Activated CD8-positive, alpha-beta T cell treated with anti-CD3 and anti-CD28 coated beads, Interleukin-2, amount 10 ng/mL, durations not matched to agents 7 days and 5 days (primary cell): ENCODE results near the gene HDAC4. TPM values are rescaled to one million over a fixed set of nuclear protein-coding genes. Genes with fewer than 3 reads are reported as not detected.

ENCODE experiments used
- ATAC-seq: fragments of 150-1000 bp; cut with Tn5 transposase; one replicate; pipeline ENCODE4 v1.10.0; 2021; ENCODE audit warnings: moderate library complexity
- CTCF ChIA-PET: fragments of 350-600 bp; sonication (Branson Sonifier 250); formaldehyde crosslinking; loops from one replicate; lab custom pipeline; 2021; ENCODE audit warnings: antibody characterized with exemption; lab: Charles Lee
- POLR2A ChIA-PET: fragments of 350-600 bp; sonication (Branson Sonifier 250); formaldehyde crosslinking; loops from one replicate; lab custom pipeline; 2021; ENCODE audit warnings: antibody characterized with exemption; lab: Charles Lee
- DNase-seq: peaks from one replicate; pipeline ENCODE4 v3.0.0-alpha.2; 2020
- H3K27ac Mint-ChIP-seq: one replicate; pipeline ENCODE4 v1.8.0; 2021; ENCODE audit warnings: mild to moderate bottlenecking, mixed read lengths
- H3K27me3 Mint-ChIP-seq: one replicate; pipeline ENCODE4 v1.8.0; 2021; ENCODE audit warnings: low read depth, mixed read lengths
- H3K36me3 Mint-ChIP-seq: one replicate; pipeline ENCODE4 v1.8.0; 2021; ENCODE audit warnings: low read depth, mixed read lengths
- H3K4me1 Mint-ChIP-seq: one replicate; pipeline ENCODE4 v1.8.0; 2021; ENCODE audit warnings: low read depth, mixed read lengths
- H3K4me3 Mint-ChIP-seq: one replicate; pipeline ENCODE4 v1.8.0; 2021; ENCODE audit warnings: mild to moderate bottlenecking, mixed read lengths
- H3K9me3 Mint-ChIP-seq: one replicate; pipeline ENCODE4 v1.8.0; 2022; ENCODE audit warnings: mixed read lengths; ENCODE audit not compliant: insufficient read depth
- total RNA-seq, 2 experiments: library from RNA; stranded (reverse); gene quantifications; one replicate each; pipeline ENCODE4 v1.2.3, GENCODE V29; 2021

The HDAC4 gene
- total RNA-seq, 2 experiments from 2014 or later: 50.7 to 58.8 TPM

GRCh38 chr2:239313776-239314175, 87.0 kb downstream of the HDAC4 start:
- POLR2A ChIA-PET: no interaction called here
- H3K4me3 Mint-ChIP-seq: no peak overlapping the region
- CTCF ChIA-PET: interaction anchor here (1.2 kb wide), 1 partner anchor 9 kb away, joined by 3 read pairs; no protein-coding TSS in a partner anchor
- DNase-seq (no peak), ATAC-seq (no peak)
- H3K4me1 Mint-ChIP-seq: peaks cover 31% of the 10 kb centered on the region
- H3K27ac Mint-ChIP-seq: no peak overlapping the region
- H3K9me3 Mint-ChIP-seq: no peaks in the 10 kb centered on the region
- H3K36me3 Mint-ChIP-seq: peaks cover 17% of the 10 kb centered on the region
- H3K27me3 Mint-ChIP-seq: no peaks in the 10 kb centered on the region

DNA sequence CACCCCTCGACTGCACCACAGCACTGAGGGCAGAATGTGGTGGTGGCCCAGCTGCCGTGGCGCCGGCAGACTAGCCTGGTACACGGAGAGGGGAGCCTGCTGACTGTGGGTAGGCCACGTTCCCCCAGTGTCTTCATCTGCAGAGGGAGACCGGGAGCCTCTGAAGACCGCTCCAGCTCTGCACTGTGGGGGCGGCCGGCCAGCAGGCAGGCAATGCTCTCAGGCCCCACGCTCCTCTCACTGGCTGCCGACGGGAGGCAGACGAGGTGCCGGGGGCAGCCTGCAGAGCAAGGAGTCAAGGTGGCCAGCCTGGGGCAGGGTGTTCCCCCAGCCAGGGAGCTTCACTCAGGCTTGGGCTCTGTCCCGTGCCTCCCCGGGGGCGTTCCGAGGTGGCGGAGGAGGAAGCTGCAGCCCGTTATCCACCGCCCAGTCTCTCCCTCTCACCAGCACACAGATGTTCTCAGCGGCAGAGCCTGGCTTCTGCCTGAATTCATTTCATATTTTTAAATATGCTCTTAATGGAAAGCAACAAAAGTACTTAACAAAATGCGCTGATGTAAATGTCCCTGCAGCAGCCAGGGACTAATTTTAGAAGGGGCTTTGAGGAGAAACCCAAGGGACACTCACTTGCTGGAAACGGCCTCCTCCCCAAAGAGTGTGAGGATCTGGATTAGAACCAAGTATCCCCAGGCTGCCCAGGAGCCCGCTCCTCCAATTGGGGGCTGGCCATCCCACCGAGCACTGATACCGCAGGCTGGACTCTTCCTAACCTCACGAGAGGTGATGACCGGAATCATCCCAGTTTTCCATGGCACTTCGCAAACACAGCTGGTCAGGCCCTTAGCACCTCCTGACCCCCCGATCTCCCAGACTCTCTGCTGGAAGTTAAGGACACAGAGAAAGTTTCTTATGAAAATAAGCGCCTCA, 87.8 kb downstream of the HDAC4 start:
- Mint-ChIP-seq H3K27ac (no peak overlapping the region), H3K4me3 (no peak overlapping the region), H3K4me1 (peaks cover 25% of the 10 kb centered on the region), H3K36me3 (peaks cover 12% of the 10 kb centered on the region), H3K27me3 (no peaks in the 10 kb centered on the region), H3K9me3 (no peaks in the 10 kb centered on the region)
- ATAC-seq: no peak
- CTCF ChIA-PET: no interaction called here
- POLR2A ChIA-PET: interaction anchor here (1.6 kb wide), 1 partner anchor 88 kb away, joined by 3 read pairs; the partner anchor contains the start of gene HDAC4
- DNase-seq: no peak

- ChIA-PET CTCF (no interaction called here), POLR2A (interaction anchor here (1.6 kb wide), 1 partner anchor 89 kb away, joined by 3 read pairs; the partner anchor contains the start of gene HDAC4)
- Mint-ChIP-seq H3K4me3 (no peak overlapping the region), H3K36me3 (peaks cover 11% of the 10 kb centered on the region), H3K9me3 (no peaks in the 10 kb centered on the region), H3K27me3 (no peaks in the 10 kb centered on the region), H3K4me1 (peaks cover 18% of the 10 kb centered on the region), H3K27ac (no peak overlapping the region)
- DNase-seq (no peak), ATAC-seq (no peak)
Observed at GRCh38 chr2:239312081-239312511, 88.7 kb downstream of the HDAC4 start.

- no peak overlapping the region for H3K4me3 Mint-ChIP-seq
- no peak overlapping the region for H3K27ac Mint-ChIP-seq
- no peak for ATAC-seq
- H3K27me3 Mint-ChIP-seq: no peaks in the 10 kb centered on the region
- ChIA-PET POLR2A (interaction anchor here (1.6 kb wide), 1 partner anchor 90 kb away, joined by 3 read pairs; the partner anchor contains the start of gene HDAC4), CTCF (no interaction called here)
- no peak for DNase-seq
- H3K36me3 Mint-ChIP-seq: peaks cover 7% of the 10 kb centered on the region
- peaks cover 11% of the 10 kb centered on the region for H3K4me1 Mint-ChIP-seq
- H3K9me3 Mint-ChIP-seq: no peaks in the 10 kb centered on the region
Observed at GRCh38 chr2:239311132-239312040, 89.4 kb downstream of the HDAC4 start.

DNA sequence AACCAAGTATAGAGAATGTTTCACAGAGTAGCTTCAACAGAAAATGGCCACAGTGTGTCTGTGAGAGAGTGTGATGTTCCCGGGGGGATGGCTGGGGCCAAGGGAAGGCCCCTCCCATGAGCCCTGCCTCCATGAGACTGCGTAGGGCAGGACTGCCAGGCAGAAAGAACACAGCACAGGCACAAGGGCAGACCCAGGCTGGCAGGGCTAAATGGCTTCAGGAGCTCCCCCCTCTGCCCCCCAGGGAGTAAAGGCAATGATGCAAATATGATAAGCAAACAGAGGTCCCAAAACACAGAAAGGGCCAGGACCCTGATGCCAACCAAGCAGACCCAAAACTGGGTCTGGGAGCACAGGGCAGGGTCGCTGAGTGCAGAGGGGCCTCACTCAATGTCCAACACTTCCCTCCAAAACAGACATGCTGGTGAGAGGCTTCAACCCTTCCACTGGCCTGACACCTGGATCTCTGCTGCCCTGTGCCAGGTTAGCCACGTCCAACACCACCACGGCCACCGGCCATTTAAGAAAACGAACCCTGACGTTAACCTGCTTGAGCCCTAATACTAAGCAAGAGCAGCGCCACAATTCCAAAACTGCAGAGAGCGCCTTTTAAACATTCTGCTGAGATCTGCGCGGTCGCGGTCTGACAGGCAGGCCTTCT, 90.3 kb downstream of the HDAC4 start:
- Mint-ChIP-seq H3K9me3 (no peaks in the 10 kb centered on the region), H3K4me3 (no peak overlapping the region), H3K27me3 (no peaks in the 10 kb centered on the region), H3K36me3 (peaks cover 7% of the 10 kb centered on the region), H3K4me1 (peaks cover 9% of the 10 kb centered on the region), H3K27ac (no peak overlapping the region)
- CTCF ChIA-PET: no interaction called here
- no peak for ATAC-seq
- no peak for DNase-seq
- POLR2A ChIA-PET: interaction anchor here (1.0 kb wide), 1 partner anchor 11 kb away, joined by 3 read pairs; no protein-coding TSS in a partner anchor

DNA sequence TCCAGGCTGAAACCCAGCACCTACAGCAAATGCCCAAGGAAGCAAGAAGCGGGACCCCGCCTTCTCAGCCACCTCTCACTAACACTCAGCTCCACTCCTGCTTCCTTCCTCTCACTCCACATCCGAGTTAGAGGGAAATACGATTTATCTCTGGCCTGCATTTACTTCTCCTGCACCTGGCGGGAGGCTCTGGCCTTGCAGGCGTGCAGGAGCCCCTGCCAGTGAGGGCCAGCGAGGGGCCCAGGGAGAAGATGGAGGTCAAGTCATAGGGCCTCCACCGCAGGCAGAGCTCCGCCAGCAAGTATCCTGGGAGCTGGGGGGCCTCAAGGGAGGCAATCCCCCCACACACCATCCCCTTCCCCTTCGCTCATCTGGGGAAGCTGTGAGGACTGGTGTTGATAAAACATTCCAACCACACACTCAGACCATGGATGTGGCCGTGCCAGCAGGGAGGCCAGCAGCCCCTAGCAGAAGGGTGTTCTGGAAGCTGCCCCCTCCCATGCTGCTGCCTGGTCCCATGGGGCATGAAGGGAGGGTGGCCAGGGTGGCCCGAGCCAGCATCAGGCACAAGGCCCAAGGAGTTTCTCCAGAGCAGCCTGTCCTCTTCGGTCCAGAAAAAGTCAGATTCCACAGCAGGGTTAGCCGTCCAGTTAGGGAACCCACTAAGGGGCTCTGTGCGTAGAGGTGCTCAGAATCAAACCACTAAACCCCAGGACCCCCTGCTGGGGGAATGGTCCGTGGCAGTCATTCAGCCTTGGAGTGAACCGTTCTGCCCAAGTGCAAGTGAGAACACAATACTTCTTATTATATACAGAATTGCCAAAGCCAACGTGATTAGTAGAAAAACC, 91.2 kb downstream of the HDAC4 start:
- Mint-ChIP-seq H3K9me3 (no peaks in the 10 kb centered on the region), H3K27ac (no peak overlapping the region), H3K4me1 (peaks cover 8% of the 10 kb centered on the region), H3K4me3 (no peak overlapping the region), H3K36me3 (peaks cover 2% of the 10 kb centered on the region), H3K27me3 (no peaks in the 10 kb centered on the region)
- ATAC-seq (no peak), DNase-seq (no peak)
- ChIA-PET POLR2A (interaction anchor here (1.0 kb wide), 1 partner anchor 12 kb away, joined by 3 read pairs; no protein-coding TSS in a partner anchor), CTCF (no interaction called here)

DNA sequence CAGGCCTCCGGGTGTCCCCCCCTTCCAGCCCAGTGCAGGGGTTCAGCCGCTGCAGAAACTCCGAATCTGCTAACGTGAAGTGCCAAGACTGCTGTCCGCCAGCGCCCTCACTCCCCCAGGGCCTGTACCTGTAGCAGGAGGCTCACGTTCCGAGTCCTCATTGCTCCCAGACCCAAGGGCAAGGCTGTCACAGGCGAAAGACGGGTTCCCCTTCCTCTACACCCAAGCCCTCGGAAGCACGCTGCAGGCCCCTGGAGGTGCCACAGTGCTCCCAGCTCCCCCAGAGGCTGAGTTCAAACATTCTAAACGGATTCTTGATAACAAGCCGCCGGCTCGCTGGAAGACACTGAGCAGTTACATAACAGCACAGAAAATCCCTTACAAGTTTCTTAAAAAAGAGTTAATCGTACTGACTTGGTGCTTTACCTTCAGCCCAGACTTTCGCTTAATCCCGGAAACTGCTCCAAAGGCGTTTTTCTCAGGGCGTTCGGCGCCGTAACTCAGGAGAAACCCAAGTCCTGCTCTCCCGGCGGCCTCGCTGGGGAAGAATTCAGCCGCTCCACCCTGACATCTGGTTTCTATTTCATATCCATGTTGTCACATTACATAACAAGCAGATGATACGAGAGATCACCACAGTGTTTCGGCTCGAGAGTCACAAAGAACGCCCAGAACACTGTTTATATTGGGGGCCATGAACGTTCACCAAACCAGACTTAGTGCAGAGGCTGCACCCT, 92.0 kb downstream of the HDAC4 start:
- Mint-ChIP-seq H3K4me3 (no peak overlapping the region), H3K4me1 (peaks cover 15% of the 10 kb centered on the region), H3K9me3 (no peaks in the 10 kb centered on the region), H3K27me3 (no peaks in the 10 kb centered on the region), H3K27ac (no peak overlapping the region), H3K36me3 (no peaks in the 10 kb centered on the region)
- ChIA-PET POLR2A (interaction anchor here (1.1 kb wide), 1 partner anchor 29 kb away, joined by 3 read pairs; no protein-coding TSS in a partner anchor), CTCF (interaction anchor here (1.0 kb wide), 1 partner anchor 41 kb away, joined by 3 read pairs; no protein-coding TSS in a partner anchor)
- no peak for ATAC-seq
- no peak for DNase-seq

- H3K27me3 Mint-ChIP-seq: no peaks in the 10 kb centered on the region
- no peaks in the 10 kb centered on the region for H3K36me3 Mint-ChIP-seq
- no peaks in the 10 kb centered on the region for H3K9me3 Mint-ChIP-seq
- CTCF ChIA-PET: interaction anchor here (0.6 to 1.1 kb wide), 3 partner anchors 11 to 41 kb away, joined by 3 read pairs; no protein-coding TSS in a partner anchor
- DNase-seq: no peak
- POLR2A ChIA-PET: interaction anchor here (1.1 kb wide), 1 partner anchor 30 kb away, joined by 3 read pairs; no protein-coding TSS in a partner anchor
- no peak overlapping the region for H3K27ac Mint-ChIP-seq
- H3K4me3 Mint-ChIP-seq: no peak overlapping the region
- H3K4me1 Mint-ChIP-seq: peaks cover 23% of the 10 kb centered on the region
- ATAC-seq: no peak
Observed at GRCh38 chr2:239307921-239308613, 92.8 kb downstream of the HDAC4 start.

- Mint-ChIP-seq H3K27ac (no peak overlapping the region), H3K4me3 (no peak overlapping the region), H3K9me3 (no peaks in the 10 kb centered on the region), H3K36me3 (no peaks in the 10 kb centered on the region), H3K27me3 (no peaks in the 10 kb centered on the region), H3K4me1 (peaks cover 24% of the 10 kb centered on the region)
- DNase-seq (no peak), ATAC-seq (no peak)
- ChIA-PET POLR2A (no interaction called here), CTCF (interaction anchor here (1.1 to 1.6 kb wide), 2 partner anchors 12 to 40 kb away, joined by 3 to 6 read pairs; no protein-coding TSS in a partner anchor)
Observed at GRCh38 chr2:239307221-239307569, 93.6 kb downstream of the HDAC4 start.
